ENCODE results near the gene PDK2. TPM values are rescaled to one million over a fixed set of nuclear protein-coding genes. Genes with fewer than 3 reads are reported as not detected.

Gene PDK2
- total and polyA plus RNA-seq, 10 of the 15 experiments (the other 5 are each of a cell fraction or from before 2014, with no cell fraction given), result 0.98 to 22.6 (median 12.3) TPM

GRCh38 chr17:50117202-50118051, 22.3 kb downstream of the PDK2 start (continued):
- TF ChIP-seq ZNF207 (IDR thresholded peaks at IDR 0.05; ENCODE audit: borderline replicate concordance) (no peak), SPI1 (IDR thresholded peaks at IDR 0.05; ENCODE audit: borderline replicate concordance, insufficient read depth, low read depth, low read length) (no peak), ZBTB40 (IDR thresholded peaks at IDR 0.05; ENCODE audit: borderline replicate concordance) (no peak), RAD21 (IDR thresholded peaks at IDR 0.05; ENCODE audit: insufficient read depth, low read depth, low read length) (no peak), TCF3 (IDR thresholded peaks at IDR 0.05; ENCODE audit: borderline replicate concordance, insufficient read depth, low read depth, low read length) (no peak), ZNF217 (IDR thresholded peaks at IDR 0.05) (peak; percentile 37; the same call in 1 of the 2 replicates), BMI1 (IDR thresholded peaks at IDR 0.05; ENCODE audit: borderline replicate concordance) (no peak), SUZ12 (IDR thresholded peaks at IDR 0.05; ENCODE audit: unreplicated experiment) (no peak), EP300 (IDR thresholded peaks at IDR 0.05; ENCODE audit: borderline replicate concordance in 1 of 2, control insufficient read depth in 1 of 2, low read depth in 2 of 2, low read length in 2 of 2) (no peak), DPF2 (IDR thresholded peaks at IDR 0.05) (no peak), LARP7 (IDR thresholded peaks at IDR 0.05) (peak; percentile 77; the same call in 1 of the 2 replicates), PAX8 (IDR thresholded peaks at IDR 0.05) (no peak), RAD51 (IDR thresholded peaks at IDR 0.05) (no peak), SMARCA5 (IDR thresholded peaks at IDR 0.05) (0 out of 2 replicates have a peak, but pooled peaks have one; percentile 26), POLR2AphosphoS2 (IDR thresholded peaks at IDR 0.05; ENCODE audit: low read depth, low read length) (no peak)
- TF ChIP-seq, protein P1, sequence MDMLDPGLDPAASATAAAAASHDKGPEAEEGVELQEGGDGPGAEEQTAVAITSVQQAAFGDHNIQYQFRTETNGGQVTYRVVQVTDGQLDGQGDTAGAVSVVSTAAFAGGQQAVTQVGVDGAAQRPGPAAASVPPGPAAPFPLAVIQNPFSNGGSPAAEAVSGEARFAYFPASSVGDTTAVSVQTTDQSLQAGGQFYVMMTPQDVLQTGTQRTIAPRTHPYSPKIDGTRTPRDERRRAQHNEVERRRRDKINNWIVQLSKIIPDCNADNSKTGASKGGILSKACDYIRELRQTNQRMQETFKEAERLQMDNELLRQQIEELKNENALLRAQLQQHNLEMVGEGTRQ (IDR thresholded peaks at IDR 0.05; ENCODE audit: borderline replicate concordance, low read depth, low read length), result no peak
- TF ChIP-seq, protein P2, sequence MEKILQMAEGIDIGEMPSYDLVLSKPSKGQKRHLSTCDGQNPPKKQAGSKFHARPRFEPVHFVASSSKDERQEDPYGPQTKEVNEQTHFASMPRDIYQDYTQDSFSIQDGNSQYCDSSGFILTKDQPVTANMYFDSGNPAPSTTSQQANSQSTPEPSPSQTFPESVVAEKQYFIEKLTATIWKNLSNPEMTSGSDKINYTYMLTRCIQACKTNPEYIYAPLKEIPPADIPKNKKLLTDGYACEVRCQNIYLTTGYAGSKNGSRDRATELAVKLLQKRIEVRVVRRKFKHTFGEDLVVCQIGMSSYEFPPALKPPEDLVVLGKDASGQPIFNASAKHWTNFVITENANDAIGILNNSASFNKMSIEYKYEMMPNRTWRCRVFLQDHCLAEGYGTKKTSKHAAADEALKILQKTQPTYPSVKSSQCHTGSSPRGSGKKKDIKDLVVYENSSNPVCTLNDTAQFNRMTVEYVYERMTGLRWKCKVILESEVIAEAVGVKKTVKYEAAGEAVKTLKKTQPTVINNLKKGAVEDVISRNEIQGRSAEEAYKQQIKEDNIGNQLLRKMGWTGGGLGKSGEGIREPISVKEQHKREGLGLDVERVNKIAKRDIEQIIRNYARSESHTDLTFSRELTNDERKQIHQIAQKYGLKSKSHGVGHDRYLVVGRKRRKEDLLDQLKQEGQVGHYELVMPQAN (conservative IDR thresholded peaks at IDR 0.05), result no peak
- TF ChIP-seq, protein P3, sequence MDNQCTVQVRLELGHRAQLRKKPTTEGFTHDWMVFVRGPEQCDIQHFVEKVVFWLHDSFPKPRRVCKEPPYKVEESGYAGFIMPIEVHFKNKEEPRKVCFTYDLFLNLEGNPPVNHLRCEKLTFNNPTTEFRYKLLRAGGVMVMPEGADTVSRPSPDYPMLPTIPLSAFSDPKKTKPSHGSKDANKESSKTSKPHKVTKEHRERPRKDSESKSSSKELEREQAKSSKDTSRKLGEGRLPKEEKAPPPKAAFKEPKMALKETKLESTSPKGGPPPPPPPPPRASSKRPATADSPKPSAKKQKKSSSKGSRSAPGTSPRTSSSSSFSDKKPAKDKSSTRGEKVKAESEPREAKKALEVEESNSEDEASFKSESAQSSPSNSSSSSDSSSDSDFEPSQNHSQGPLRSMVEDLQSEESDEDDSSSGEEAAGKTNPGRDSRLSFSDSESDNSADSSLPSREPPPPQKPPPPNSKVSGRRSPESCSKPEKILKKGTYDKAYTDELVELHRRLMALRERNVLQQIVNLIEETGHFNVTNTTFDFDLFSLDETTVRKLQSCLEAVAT (IDR thresholded peaks at IDR 0.05), result no peak
